Embryonic facial prominence (tissue), 1 donor: ENCODE data around the gene DENND1A.
"Not testable (repeated sequence)": the region's sequence is repeated elsewhere in the genome, so short reads cannot be mapped to it uniquely, and the experiment has no call there.

Experiments
- DNase-seq: peaks from one replicate; pipeline ENCODE4 v3.0.0-alpha.2; 2016; ENCODE audit errors: extremely low spot score

Gene DENND1A

DNA sequence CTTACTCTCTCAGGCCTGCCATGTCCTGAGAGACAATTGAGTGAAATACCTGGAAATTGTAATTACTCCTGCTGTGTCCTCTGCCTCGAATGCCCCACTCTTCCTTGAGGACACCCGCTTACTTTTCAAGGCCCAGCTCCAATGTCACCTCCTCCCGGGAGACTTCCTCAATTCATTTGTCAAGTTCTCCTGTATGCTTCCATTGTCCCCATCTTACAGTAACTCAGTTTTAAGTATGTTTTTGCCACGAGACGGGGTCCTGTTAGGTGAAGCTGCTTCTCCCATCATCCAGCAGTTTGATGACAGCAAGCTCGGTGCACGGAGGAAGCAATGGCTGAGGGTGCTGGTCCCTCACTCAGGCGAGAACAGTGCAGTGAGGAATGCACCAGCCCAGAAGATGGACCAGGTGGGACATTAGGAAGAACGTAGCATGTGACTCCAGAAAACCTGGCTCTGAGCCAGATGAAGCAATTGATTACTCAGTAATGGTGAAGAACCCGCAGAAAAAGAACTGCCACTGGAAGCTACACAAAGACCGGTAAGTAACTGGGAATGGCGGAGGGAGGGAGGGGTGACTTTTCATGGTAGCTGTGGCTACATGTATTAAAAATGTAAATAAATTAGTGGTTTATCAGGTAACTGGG is 274.8 kb downstream of the DENND1A start:
- DNase-seq: no peak

DNA sequence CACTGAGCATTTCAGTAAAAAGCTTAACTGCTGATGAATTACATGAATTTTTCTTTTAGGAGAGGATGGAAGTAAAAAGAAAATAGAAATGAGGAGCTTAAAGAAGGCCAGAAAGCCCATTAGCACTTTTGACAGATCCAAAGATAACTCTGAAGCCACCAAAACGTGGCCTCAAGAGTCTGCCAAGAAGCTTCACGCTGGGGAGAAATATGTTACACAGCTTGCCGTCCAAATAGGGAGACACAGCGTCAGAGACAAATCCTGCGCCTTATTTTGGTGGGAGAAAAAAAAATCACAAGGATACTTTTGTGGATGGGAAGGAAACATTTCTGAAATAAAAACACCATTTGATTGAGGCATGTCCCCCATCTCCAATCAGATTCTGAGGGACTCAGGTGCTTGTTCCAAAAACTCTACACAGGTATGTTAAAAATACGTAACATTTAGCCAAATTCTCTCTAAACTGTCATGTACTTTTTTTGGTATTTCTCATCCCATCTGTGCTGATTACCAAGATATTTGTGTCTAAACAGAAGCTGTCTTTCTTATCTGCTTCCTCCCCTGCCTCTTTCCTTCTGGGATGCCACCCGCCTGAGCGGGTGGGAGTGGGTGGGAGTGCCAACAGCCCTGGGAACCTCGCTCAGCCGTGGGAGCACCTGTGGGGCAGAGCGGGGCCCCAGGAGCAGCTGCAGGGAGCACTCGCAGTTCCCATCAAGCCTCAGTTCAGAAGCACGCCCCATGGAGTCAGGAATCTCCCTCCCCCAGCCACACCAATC is 275.5 kb downstream of the DENND1A start:
- no peak for DNase-seq

DNA sequence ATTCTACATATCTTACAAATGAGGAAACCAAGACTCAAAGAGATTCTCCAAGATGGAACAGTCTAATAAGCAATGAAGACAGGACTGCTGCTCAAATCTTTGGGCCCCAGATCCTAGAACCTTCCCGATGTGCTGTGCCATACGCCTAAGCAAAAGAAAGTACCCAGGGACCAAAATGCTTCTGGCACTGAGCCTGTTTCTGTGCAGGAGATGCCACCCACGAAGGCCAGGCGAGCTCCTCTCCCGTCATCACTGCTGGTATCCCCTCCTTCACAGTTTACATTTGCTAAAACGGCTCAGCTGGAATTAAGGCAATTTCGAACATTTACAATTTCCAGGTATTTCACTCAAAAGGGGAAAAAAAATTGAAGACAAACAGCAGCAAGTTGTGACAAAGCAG is 277.5 kb downstream of the DENND1A start:
- DNase-seq: no peak

DNA sequence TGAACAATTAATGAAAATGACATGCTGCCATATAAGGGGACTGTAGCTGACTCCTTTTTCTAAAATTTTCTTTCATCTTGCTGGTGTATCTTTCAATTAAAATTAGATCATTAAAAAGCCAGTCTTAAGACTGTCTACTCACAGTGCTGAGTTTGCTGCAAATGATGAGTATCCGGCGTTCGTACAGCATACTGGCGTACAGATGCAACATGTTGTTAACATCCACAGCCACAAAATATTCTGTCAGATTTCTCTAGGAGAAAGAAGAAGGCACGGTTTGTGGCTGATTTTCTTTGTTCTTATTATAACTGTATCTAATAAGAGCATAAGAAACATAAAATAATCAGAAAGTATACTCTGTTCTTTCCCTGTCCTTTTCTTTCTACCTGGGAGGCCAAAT is 278.1 kb downstream of the DENND1A start:
- no peak for DNase-seq

DNA sequence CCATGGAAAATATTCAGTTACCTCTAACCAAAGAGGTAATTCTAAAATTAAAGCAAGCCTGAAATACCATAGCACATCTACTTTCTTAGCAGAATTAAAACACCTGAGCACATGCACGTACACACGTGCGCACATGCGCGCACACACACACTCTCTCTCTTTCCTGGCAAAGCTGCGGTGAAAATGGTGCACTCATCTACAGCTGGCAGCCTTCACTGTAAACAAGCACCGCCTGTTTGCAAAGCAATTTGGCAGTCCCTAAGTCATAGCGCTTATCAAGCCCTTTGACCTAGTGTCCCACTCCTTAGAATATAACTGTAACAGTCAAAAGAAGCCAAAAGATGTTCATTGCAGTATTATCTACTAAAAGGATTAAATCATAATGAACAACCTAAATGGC is 278.7 kb downstream of the DENND1A start:
- no peak for DNase-seq

DNA sequence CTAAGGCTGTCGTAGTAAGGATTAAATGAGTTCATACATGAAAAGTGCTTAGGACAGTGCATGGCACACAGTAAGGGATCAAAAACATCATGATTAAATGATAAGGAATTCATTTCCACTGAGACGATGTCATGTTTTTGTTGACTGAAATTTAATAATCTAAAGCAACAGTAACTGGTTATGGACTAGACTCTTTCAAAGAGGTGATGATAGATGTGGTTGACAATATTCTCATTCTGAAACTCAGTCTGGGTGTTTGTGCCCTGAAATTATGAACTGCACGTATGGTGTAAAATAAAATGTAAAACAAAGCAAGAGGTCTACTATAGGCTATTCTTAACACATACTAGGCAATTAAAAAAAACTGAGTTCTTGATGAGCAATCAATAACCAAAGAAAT is 280.0 kb downstream of the DENND1A start:
- DNase-seq: no peak

DNA sequence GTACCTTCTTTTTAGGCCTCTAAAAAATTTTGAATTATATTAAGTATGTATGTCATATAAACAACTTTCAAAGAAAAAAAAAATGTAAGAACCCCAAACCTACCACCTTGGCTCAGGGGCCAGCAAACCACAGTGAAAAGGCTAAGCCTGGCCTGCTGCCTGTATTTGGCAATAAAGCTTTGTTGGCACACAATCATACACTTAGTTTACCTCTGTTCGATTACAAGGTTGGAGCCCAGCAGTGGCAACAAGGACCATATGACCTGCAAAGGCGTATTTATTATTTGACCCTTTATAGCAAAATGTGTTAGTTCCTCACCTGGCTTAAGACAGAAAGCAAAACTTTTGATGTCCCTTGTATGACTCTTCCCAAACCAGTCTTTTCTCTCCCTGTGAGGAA is 282.8 kb downstream of the DENND1A start:
- DNase-seq: no peak

DNA sequence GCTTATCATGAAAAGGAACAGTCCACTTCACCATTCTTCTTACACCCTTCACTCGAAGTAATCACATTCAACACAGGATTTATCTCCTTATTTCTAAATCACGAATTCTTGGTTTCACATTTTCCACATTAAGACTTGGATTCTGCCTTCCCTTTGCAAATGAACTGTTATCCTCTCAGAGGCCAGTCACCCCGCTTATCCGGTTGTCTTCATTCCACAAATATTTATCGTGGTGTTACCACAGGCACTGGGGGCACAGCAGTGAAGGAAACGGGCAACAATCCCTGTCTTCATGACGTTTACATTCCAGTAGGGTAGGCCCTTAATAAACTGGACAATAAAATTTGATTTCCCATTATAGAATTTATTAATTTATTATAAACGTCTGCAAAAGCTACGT is 284.2 kb downstream of the DENND1A start:
- no peak for DNase-seq

DNA sequence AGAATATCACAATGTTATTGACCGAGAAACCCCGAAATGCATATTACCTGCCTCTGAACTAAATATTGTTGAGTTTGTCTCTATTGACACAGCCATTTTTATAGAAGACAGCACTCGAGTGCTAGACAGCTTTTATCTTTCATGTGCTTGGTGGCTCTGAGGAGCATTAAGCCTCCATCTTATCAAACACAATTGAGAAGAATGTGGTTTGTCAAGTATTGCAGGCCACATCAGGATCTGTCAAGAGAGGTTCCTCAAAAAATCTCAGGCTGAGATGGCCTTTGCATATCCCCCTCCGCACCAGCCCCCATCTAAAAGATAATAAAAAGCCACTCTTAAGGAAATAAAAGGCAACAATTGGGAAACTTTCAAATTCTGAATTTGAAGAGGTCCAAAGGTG is 284.8 kb downstream of the DENND1A start:
- no peak for DNase-seq

DNA sequence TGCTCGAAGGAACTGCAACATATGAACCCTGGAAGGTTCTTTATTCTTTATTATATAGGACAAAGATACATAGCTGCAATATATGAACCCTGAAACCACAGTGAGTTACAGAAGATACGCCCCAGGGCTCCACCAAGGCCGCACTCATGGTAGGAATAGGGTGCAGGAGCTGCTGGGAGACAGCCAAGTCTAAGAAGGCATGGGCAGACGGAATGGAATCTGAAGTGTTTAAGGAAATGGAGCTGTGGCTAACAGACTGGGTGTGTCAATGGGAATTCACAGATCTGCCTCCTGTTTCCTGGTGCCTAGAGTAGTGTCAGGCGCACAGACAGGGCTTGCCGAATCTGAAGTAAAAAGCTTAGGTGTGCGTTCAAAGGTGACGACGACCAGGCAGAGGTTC is 286.4 kb downstream of the DENND1A start:
- DNase-seq: no peak

DNA sequence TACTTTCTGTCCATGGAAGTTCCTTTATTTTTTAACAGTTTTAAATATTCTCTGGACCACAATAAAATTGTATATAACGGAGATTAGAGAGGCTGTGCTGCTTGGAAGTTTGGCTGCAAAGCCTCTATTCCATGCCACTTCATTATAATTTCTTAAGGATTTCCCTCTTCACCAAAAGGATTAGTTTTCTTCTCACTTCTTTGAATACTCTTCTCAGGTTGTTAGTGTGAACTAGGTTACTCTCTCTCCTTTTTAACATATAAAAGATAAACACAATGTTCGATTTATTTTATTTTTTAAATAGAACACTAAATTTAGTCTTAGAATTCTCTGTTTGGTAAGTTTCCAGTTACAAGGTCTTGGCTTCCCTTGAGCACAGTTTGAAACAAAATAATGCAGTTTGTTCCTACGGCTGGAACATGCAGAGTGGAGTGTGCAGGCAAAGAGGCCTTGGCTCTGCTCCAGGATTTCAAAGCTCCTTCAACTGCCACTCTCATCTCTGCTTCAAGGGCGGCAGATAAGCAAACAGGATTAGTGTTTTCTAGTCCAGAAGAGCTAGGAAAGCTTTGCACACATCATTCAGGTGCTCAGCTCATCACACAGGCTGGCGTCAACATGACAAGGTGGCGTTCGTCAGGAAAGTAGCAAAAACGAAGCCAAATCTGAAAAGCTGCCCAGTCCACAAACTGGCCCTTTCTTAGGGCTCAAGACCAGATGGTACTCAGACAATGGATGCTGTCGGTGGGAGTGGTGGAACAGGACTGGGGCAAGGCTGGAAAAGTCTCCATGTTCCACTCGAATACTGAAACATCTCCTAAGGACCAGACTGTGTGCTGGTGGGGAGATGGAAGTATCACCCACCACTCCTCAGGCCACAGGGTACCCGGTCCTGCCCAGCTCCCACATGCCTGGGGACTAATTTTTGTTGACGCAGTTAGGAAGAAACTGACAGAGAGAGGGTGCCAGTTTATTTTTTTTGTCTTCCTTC is 287.3 kb downstream of the DENND1A start:
- DNase-seq: peak; percentile 27

DNA sequence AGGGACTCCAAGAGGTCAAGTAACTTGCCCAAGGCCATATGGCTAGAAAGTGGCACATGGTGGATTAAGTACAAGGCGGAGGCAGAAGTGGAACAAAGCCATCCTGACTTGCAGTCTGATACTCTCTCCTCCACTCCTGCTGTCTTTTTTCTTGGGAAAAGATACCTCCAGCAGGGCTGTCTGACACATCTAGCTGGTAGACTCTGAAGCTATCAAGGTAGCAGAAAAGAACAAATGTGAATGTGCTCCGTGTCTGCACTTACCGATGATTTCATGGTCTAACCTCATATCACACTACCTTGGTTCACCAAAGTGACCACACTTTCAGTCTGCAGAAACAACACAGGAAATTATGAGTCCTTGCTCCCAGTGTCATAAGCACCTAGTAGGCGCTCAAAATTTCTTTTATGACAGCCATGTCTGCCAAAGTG is 289.1 kb downstream of the DENND1A start:
- no peak for DNase-seq

DNA sequence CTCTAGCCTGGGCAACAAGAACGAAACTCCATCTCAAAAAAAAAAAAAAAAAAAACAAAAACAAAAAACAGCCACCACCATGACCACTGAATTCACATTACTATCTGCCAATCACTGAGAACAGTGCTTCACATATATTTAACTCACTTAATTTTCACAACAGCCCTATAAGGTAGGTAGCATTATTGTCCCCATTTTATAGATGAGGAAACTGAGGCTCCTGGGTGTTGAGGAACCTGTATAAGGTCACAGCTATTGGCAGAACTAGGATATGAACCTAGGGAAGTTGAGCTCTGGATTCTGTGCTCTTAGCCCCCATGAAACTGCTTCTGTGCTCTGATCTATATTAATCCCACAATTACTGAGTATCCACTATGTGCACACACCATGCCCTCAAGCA is 290.2 kb downstream of the DENND1A start:
- DNase-seq: no peak

DNA sequence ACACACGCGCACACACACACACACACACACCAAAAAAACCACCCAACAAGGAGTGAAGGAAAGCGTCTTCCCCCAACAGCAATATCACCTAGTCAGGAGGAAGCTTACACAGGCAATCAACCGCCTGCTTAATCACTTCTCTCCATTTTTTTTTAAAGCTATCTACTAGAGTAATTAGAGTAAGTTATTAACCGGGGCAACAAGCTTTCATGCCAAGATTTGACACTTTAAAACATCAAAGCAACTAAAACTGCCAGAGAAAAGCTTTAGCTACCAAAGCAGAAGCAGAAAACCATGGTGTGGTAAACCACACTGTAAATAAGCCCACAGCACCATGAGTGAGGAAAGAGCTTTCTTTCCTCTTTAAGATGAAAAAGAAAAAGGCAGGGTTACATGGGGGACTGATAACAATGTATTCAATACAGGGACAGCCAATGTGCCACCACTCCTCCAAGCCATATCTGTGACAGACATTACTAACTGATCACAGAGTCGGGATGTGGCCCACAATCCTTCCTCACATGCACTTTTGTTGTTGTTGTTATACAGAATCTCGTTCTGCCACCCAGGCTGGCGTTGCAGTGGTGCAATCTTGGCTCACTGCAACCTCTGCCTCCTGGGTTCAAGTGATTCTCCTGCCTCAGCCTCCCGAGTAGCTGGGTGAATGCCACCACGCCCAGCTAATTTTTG is 291.8 kb downstream of the DENND1A start:
- no peak for DNase-seq

DNA sequence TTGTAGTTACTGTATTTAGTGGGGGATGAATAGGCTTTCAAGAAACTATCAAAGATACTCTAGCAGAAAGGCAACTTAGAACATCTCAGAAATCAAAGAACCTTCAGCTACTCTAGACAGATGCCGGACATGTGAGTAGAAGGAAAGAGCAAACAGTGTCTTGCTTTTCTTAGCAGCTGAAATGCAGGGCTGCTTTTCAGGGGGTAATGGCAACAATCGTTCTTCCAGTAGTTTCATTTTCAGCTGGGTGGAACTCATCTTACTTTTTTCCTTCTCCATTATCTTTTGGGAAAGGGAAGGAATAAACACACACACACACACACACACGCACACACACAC is 292.4 kb downstream of the DENND1A start:
- no peak for DNase-seq

DNA sequence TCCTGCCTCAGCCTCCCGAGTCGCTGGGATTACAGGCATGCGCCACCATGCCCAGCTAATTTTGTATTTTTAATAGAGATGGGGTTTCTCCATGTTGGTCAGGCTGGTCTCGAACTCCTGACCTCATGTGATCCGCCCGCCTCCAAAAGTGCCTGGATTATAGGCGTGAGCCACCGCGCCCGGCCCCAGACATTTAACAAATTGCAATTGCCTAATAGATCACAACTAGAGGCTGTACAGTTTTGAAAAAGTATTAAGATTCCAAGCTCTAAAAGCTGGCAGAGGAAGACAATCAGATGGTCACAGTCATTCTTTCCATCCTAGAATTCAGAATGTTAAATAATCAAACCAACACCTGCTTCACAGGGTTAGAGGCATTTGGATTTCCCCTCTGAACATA is 293.1 kb downstream of the DENND1A start:
- not testable (repeated sequence) for DNase-seq

DNA sequence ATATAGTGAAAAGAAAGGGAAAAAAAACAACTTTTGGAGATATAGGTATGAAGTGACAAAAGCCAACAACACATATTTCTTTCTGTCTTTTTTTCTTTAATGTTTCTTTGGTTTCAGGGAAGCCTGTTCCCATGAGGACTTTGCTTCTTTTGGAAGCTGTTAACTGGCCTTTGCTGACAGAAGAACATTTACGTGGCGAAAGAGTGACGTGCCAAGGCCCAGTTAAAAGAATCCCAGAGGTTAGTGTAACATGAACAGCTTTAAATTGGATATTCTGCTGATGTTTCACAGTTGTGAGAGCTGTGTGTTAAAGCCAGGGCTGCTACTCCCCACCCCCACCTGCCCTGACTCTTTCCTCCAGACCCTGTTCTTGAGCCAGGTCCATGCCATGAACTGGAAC is 298.1 kb downstream of the DENND1A start:
- DNase-seq: no peak

DNA sequence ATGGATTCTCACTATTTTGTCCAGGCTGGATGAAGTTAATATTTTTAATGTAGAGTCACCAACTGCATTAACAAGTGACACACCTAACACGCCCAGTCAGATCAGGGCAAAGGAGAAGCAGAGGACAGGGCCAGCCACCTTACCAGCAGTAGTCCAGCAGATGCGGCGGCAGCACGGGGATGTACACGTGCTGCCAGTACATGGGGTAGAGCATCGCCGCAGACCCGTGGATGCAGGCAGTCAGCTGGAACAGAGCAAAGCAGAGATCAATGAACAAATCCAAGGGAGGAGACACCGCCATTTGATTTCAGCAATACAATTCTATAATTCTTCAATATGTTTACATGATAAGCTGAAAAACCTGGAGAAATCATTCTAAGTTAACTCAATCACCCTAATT is 299.7 kb downstream of the DENND1A start:
- DNase-seq: no peak

DNA sequence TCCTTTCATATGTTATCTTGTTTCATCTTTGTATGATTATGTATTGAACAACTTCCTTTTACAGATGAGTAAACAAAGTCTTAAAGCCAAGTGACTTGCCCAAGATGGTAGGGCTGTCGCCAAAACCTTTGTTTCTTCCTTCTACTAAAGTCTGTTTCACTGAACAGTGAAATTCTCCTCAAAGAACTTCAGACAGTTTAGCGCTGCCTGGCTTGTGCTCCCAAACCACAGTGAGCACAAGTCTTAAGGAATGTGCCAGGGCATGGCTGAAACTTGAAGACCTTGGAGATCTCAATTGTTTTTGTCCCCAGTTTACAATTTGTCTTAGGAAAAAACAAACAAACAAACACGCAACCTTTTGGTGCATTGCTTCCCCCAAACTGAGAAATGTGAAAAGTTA is 300.4 kb downstream of the DENND1A start:
- DNase-seq: no peak

DNA sequence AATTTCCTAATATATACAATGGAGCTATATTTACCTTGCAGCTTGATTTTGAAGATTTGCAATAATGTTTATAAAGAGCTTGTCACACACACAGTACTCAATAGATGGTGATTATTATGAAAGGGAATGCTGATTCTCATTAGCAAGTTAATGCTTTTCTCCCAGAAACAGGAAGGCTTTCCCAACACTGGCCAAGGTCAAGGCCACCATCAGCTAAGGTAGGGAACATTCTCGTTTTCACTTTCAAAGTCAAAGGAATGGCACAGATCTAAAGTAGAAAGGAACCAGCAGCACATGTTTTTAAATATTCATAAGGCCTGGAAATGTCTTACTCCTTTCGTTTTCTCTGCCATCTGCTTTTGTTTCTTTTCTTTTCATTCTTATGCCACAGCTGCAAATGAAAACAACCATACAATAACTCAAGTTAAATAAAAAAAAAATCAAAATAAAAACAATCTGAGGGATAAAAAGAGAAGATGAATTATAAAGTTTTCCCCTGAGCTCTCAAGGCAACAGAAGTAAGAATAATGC is 307.1 kb downstream of the DENND1A start:
- no peak for DNase-seq

DNA sequence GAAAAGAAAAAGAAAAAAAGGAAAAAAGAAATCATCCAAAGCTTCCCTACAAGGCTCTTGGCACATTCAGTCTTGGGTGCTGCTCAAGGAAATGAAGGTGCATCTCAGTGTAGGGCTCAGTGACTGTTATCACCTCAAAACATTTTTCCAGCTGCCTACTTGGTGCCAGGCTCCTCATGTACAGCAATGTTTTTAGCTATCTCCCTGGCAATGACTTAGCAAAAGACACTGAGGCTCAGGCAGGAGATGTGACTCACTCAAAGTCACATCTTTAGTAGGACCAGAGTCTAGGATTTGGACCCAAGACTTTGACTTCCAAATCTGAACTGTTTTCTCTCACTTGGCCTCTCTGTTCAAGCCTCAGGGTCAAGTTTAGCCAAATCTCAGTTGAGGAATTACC is 309.7 kb downstream of the DENND1A start:
- no peak for DNase-seq
